ENCODE data around the gene FGFR3.
"Not testable (repeated sequence)": the region's sequence is repeated elsewhere in the genome, so short reads cannot be mapped to it uniquely, and the experiment has no call there.

The FGFR3 gene

GRCh38 chr4:1842339-1842895 lies 49.3 kb downstream of the FGFR3 start:
- DNase-seq (ENCODE audit: low spot score) = no peak

- no peak for DNase-seq (ENCODE audit: low spot score)
Measured at GRCh38 chr4:1842993-1843448, 49.9 kb downstream of the FGFR3 start.

- peak; percentile 51 for DNase-seq (ENCODE audit: low spot score)
Measured at GRCh38 chr4:1843852-1844251, 50.8 kb downstream of the FGFR3 start.

GRCh38 chr4:1844618-1845017 lies 51.5 kb downstream of the FGFR3 start:
- not testable (repeated sequence) for DNase-seq (ENCODE audit: low spot score)

DNA sequence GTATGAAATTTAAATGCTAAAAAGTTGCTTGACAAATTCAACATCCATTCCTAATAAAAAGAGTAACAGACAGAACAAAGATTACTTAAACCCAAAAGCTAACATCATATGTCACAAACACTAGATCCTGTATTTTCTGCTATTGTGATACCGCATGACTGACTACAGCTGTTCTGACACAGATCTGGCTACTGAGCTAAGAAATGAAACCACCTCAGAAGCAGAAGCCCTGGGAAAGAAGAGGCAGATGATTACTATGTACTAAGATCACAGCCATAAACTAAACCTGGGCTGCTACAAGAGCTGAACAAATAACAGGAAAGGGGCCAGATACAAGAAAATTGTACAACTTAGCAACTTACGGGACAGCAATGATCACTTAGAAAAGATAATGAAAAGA lies 53.5 kb downstream of the FGFR3 start:
- DNase-seq (ENCODE audit: low spot score) = no peak

- no peak for DNase-seq (ENCODE audit: low spot score)
Measured at GRCh38 chr4:1850276-1850675, 57.2 kb downstream of the FGFR3 start.

GRCh38 chr4:1851160-1851559 lies 58.1 kb downstream of the FGFR3 start:
- no peak for DNase-seq (ENCODE audit: low spot score)

GRCh38 chr4:1851575-1852410 lies 58.7 kb downstream of the FGFR3 start:
- DNase-seq (ENCODE audit: low spot score) = no peak

- no peak for DNase-seq (ENCODE audit: low spot score)
Measured at GRCh38 chr4:1852904-1853623, 60.0 kb downstream of the FGFR3 start.

DNA sequence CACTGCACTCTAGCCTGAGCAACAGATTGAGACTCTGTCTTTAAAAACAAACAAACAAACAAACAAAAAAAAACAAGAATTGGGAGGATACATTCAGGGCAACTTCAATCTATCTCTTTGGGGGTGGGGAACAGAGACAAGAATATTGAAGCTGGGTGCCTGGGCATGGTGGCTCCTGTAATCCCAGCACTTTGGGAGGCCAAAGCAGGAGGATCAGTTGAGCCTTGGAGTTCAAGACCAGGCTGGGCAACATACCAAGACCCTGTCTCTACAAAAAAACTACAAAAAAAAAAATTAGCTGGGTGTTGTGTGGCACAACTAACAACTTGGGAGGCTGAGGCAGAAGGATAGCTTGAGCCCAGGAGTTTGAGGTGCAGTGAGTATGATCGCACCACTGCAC lies 61.7 kb downstream of the FGFR3 start:
- no peak for DNase-seq (ENCODE audit: low spot score)

- no peak for DNase-seq (ENCODE audit: low spot score)
Measured at GRCh38 chr4:1855333-1856070, 62.4 kb downstream of the FGFR3 start.

DNA sequence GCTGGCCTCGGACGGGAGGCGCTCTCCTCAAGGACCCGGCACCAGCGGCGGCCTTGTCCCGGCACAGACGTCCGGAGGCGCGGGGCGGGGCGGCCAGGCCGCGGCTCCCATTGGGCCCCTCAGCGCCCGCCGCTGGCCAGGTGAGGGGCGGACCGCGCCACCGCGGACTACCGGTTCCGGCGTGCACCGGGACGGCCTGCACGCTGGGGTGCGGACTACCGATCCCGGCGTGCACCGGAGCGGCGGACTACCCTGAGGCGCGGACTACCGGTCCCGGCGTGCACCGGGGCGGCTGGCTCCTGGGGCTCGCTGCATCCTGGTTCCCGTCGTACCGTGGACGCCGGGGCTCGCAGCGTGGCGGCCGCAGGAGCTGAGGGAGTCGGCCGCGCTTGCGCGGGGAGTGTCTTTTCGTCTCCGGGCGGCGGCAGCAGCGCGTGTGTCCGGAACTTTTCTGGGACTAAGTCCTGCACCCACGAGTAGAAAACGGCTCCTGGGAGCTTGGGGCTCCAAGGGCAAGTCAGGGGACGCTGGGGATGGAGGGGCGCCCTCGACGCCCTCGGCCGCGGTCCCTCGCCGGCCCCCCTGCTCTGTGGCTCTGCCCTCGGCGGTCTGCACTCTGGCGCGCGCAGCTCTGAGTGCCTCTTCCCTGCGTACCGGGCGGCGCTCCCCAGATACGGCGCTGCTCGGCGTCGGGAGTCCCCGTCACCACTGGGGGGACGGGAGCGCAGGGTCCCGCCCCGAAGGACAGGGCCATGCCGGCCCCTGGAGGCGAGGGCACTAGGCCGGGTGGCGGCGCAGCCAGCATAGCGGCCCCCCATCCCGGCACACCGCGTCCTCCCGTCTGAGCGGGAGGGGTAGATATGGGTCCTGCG lies 63.2 kb downstream of the FGFR3 start, which contains the start of gene LETM1:
TSS of gene LETM1 (minus strand) at position 86 of the 872 bp plus-strand sequence. CDS start 206 bp downstream, outside the sequence.
- DNase-seq (ENCODE audit: low spot score) = peak; percentile 93

DNA sequence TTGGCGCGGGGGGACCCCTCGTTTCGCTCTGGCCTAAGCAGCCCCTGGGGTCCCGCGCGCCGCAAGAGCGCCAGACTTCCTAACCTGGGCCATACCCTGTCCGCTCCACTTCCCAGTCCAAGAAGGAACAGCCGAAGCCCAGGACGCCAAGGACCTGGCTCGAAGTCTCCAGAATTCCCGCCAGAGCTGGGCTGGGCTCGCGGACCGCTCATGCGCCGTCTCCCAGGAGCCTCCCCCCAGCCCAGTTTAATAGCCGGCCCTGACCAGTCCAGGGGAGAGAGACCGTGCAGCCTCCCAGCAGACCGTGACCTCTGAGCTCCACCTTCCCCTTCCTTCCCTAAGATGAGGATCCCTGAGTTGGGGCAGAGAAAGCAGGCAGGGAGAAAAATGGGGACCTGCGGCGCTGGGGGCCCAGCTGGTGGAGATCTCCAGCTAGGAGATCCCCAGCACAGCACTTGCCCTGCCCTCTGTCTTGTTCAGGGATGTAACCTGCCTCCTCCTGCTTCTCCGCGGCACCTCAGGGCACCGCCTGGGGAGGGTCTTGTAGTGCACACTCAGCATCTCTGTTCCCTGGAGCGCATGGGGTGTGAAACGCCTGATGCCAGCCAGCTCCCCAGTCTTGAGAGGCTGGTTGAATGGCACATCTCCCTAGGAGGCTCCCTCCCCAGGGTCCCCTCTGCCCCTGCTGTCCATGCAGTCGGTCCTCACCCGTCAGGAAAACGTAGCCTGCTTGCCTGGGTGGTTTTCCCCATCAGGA lies 64.0 kb downstream of the FGFR3 start:
- DNase-seq (ENCODE audit: low spot score) = peak; percentile 48

DNA sequence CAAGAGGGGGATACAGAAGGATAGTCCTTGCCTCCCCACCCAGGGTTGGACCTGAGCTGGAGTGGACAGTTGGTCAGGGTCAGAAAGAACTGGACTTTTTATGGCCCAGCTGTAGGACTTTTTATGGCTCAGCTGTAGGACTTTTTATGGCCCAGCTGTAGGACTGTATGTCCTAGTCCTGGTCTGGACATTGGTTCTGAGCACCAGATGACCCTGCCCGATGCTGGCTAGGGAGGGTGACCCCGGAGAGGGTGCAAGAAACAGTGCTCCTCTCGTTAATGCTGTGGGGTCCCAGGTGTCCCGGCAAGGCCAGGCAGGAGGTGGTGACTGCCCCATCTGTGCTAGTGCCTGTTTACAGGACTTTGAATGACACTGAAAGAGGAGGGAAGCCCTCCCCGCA lies 64.8 kb downstream of the FGFR3 start:
- DNase-seq (ENCODE audit: low spot score) = no peak
